CD4-positive, alpha-beta T cell treated with Interleukin-1 beta for 1 hour (primary cell): Measurements from ENCODE around the gene ILK.
A peak's percentile ranks its signal among the peaks of the same experiment; 100 is the strongest.

Experiments used
- DNase-seq, 2 donors: peaks; one replicate each; pipeline ENCODE4 v3.0.0-alpha.2; 2020 to 2022

The ILK gene

GRCh38 chr11:6603287-6604080, at the start of gene ILK, which contains the start of gene RRP8:
Gene ILK, plus strand, starts transcription at chr11:6603774. Its CDS starts 498 bp downstream, at chr11:6604272.
Gene RRP8, minus strand, starts transcription at chr11:6603616. Its CDS starts 114 bp downstream, at chr11:6603502.
- peak; percentile 90 to 93 for DNase-seq

- DNase-seq = no peak
Observed at GRCh38 chr11:6554828-6555706, 48.5 kb upstream of the ILK start.

- no peak for DNase-seq
Observed at GRCh38 chr11:6556139-6556949, 47.2 kb upstream of the ILK start.

- no peak for DNase-seq
Observed at GRCh38 chr11:6557063-6557462, 46.5 kb upstream of the ILK start.

- no peak for DNase-seq
Observed at GRCh38 chr11:6557761-6558674, 45.6 kb upstream of the ILK start.

GRCh38 chr11:6559369-6559768, 44.2 kb upstream of the ILK start:
- DNase-seq = no peak

- no peak for DNase-seq
Observed at GRCh38 chr11:6561288-6561687, 42.3 kb upstream of the ILK start.

GRCh38 chr11:6563121-6563619, 40.4 kb upstream of the ILK start:
- DNase-seq = no peak

- DNase-seq = no peak
Observed at GRCh38 chr11:6563667-6564066, 39.9 kb upstream of the ILK start.

GRCh38 chr11:6565325-6565724, 38.2 kb upstream of the ILK start:
- no peak for DNase-seq

GRCh38 chr11:6565988-6566703, 37.4 kb upstream of the ILK start:
- DNase-seq = no peak

- DNase-seq = no peak
Observed at GRCh38 chr11:6566704-6567370, 36.7 kb upstream of the ILK start.

- no peak for DNase-seq
Observed at GRCh38 chr11:6567371-6567745, 36.2 kb upstream of the ILK start.

- no peak for DNase-seq
Observed at GRCh38 chr11:6568191-6568918, 35.2 kb upstream of the ILK start.

GRCh38 chr11:6569706-6570105, 33.9 kb upstream of the ILK start:
- DNase-seq = no peak

- DNase-seq = no peak
Observed at GRCh38 chr11:6570691-6571427, 32.7 kb upstream of the ILK start.

- DNase-seq = no peak
Observed at GRCh38 chr11:6571434-6572008, 32.1 kb upstream of the ILK start.

GRCh38 chr11:6572215-6572614, 31.4 kb upstream of the ILK start:
- no peak for DNase-seq
